ENCODE results near the gene DOCK10.

DNA sequence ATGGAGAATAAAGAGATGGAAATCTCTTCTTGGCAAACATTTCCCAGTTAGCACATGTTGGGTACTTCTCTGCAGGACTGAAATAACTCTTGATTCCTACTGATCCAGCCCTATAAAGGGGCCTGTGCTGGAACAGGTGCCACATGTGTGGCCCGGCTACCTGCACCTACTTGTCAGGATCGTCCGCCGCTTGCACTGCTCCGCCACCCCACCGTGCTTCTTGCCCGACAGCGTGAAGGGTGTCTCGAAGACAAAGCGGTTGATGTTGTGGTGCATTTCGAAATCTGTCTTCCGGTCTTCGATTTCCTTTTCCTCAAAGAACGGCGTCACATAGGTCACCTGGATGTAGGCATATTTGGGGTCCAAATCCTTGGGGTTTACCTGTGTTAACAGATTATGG lies 267.5 kb downstream of the DOCK10 start:
- TF ChIP-seq EZH2 (IDR thresholded peaks at IDR 0.05; ENCODE audit: borderline replicate concordance, low read depth, low read length, severe bottlenecking) = no peak
- TF ChIP-seq, protein P1, sequence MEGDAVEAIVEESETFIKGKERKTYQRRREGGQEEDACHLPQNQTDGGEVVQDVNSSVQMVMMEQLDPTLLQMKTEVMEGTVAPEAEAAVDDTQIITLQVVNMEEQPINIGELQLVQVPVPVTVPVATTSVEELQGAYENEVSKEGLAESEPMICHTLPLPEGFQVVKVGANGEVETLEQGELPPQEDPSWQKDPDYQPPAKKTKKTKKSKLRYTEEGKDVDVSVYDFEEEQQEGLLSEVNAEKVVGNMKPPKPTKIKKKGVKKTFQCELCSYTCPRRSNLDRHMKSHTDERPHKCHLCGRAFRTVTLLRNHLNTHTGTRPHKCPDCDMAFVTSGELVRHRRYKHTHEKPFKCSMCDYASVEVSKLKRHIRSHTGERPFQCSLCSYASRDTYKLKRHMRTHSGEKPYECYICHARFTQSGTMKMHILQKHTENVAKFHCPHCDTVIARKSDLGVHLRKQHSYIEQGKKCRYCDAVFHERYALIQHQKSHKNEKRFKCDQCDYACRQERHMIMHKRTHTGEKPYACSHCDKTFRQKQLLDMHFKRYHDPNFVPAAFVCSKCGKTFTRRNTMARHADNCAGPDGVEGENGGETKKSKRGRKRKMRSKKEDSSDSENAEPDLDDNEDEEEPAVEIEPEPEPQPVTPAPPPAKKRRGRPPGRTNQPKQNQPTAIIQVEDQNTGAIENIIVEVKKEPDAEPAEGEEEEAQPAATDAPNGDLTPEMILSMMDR (IDR thresholded peaks at IDR 0.05; ENCODE audit: borderline replicate concordance, extremely low read depth, low read length, poor library complexity, severe bottlenecking) = no peak

All from DND-41 (cell line).